Measurements from ENCODE around the gene SLC7A14.

SLC7A14 gene

DNA sequence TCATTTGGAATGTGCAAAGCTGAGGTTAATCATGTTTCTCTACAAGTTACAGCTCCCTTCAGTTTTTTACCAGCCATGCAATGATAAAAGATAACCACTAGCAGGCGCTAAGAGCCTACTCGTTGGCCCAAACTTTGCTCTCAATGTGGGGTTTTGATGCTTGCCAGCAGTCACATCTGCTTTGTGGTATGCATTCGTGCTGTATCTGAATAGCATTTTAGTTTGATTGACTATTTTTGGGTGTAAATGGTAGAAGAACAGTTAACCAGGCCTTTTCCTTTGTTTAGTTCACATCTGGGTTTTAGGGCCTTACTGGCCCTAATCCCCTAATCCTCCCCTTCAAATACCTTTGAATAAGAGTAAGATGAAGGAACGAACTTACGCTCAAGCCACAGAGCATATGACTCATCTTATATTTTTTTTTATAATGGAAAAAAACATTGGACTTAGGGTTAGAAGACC, 171.6 kb downstream of the SLC7A14 start:
- peak; percentile 12 for DNase-seq (ENCODE audit: low read depth)
- TF ChIP-seq, protein P1, sequence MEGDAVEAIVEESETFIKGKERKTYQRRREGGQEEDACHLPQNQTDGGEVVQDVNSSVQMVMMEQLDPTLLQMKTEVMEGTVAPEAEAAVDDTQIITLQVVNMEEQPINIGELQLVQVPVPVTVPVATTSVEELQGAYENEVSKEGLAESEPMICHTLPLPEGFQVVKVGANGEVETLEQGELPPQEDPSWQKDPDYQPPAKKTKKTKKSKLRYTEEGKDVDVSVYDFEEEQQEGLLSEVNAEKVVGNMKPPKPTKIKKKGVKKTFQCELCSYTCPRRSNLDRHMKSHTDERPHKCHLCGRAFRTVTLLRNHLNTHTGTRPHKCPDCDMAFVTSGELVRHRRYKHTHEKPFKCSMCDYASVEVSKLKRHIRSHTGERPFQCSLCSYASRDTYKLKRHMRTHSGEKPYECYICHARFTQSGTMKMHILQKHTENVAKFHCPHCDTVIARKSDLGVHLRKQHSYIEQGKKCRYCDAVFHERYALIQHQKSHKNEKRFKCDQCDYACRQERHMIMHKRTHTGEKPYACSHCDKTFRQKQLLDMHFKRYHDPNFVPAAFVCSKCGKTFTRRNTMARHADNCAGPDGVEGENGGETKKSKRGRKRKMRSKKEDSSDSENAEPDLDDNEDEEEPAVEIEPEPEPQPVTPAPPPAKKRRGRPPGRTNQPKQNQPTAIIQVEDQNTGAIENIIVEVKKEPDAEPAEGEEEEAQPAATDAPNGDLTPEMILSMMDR (IDR thresholded peaks at IDR 0.05; ENCODE audit: low read depth, low read length, missing control alignments) = peak; percentile 99
- no peak overlapping the region for H3K4me3 ChIP-seq (ENCODE audit: low read depth, low read length)

DNA sequence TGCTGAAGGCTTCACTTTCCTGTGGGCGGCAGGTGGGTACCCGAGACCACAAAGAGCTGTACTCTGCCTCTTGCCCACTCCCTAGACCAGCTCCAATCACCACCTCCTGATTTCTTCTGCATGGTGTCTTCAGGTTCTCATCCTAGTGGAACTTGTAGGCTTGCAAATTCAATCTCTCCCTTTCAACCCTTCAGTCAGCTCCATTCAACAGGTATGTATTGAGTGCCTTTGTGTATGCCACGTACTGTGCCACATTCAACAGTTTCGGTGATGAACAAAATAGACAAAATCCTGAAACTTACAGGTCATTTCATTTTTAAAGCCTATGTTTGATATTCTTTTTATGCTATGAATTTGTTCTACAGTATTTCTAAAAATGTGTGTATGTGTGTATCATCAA, 172.6 kb downstream of the SLC7A14 start:
- TF ChIP-seq, protein P1 (IDR thresholded peaks at IDR 0.05; ENCODE audit: low read depth, low read length, missing control alignments) = no peak
- H3K4me3 ChIP-seq (ENCODE audit: low read depth, low read length) = no peak overlapping the region
- DNase-seq (ENCODE audit: low read depth) = no peak

DNA sequence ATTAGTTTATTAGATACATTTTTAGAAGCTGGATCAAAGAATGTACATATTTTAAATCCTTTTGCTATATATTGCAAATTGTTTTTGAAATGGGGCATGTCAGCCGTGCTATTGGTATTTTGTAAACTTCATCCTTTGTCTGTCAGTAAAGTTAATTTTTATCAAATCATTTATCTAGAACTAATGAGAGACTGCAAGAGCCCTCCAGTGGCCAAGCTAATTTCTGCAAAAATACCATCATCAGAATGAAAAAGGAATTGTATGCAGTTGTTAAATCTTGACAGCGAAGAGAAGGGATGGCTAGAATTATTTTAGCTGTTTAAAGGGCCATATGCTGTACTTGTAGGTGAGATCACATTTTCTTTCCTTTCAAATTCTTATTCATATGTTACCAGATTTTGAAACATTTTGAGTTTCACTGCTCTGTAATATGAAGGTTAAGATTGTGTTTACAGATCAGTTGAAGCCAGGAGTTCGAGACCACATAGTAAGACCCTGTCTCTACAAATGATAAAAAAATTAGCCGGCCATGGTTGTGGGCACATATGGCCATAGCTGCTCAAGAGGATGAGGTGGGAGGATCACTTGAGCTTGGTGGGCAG, 175.3 kb downstream of the SLC7A14 start:
- TF ChIP-seq, protein P1 (IDR thresholded peaks at IDR 0.05; ENCODE audit: low read depth, low read length, missing control alignments) = peak; percentile 53
- no peak for DNase-seq (ENCODE audit: low read depth)
- no peak overlapping the region for H3K4me3 ChIP-seq (ENCODE audit: low read depth, low read length)

Measured in GM12864 (cell line).